Cardiac muscle cell (in vitro differentiated cells and primary cell): ENCODE results near the gene PIPOX. TPM values are rescaled to one million over a fixed set of nuclear protein-coding genes. Genes with fewer than 3 reads are reported as not detected.

Source experiments
- DNase-seq, 2 donors: peaks; one replicate each; pipeline versions ENCODE4 v3.0.0 to v3.0.0-alpha.2; 2010 to 2017; ENCODE audit warnings: low read depth in 1 of 2, low spot score in 1 of 2
- H3K27ac ChIP-seq: fragments of 200-600 bp; sonication (generic); 2 replicates; pipeline ENCODE4 v1.5.1; 2016
- H3K27me3 ChIP-seq: fragments of 200-600 bp; sonication (generic); 2 replicates; pipeline ENCODE4 v1.6.0; 2016; ENCODE audit warnings: control low read depth
- H3K36me3 ChIP-seq: fragments of 200-600 bp; sonication (generic); 2 replicates; pipeline ENCODE4 v1.5.1; 2016; ENCODE audit warnings: control low read depth
- H3K4me1 ChIP-seq: fragments of 200-600 bp; sonication (generic); 2 replicates; pipeline ENCODE4 v1.8.1; 2017; ENCODE audit warnings: low read depth, mild to moderate bottlenecking, mixed run types
- H3K4me3 ChIP-seq: fragments of 200-600 bp; sonication (generic); 2 replicates; pipeline ENCODE4 v1.5.1; 2016; ENCODE audit warnings: mild to moderate bottlenecking
- H3K9me3 ChIP-seq: fragments of 200-600 bp; sonication (generic); 2 replicates; pipeline ENCODE4 v1.5.1; 2017; ENCODE audit warnings: low read depth, mild to moderate bottlenecking, control low read depth
- polyA plus RNA-seq: library from polyadenylated mRNA; unstranded; fragments of >200 nt; fragmentation: Nextera tagmentation; extraction: Ambion mirVana; gene quantifications from 2 replicates; pipeline ENCODE4 v1.2.1, GENCODE V29; 2016
- total RNA-seq: library from RNA; depleted of rRNA; stranded (reverse); fragments of >200 nt; gene quantifications from 2 replicates; pipeline ENCODE4 v1.2.3, GENCODE V29; 2016
- TF ChIP-seq, protein P1 (sequence below): IDR thresholded peaks from 2 replicates; pipeline ENCODE4 v1.5.1; 2012; ENCODE audit warnings: low read depth, mild to moderate bottlenecking, low read length

PIPOX gene
- total and polyA plus RNA-seq, 2 experiments from 2014 or later, result 5.3 to 6.5 TPM

DNA sequence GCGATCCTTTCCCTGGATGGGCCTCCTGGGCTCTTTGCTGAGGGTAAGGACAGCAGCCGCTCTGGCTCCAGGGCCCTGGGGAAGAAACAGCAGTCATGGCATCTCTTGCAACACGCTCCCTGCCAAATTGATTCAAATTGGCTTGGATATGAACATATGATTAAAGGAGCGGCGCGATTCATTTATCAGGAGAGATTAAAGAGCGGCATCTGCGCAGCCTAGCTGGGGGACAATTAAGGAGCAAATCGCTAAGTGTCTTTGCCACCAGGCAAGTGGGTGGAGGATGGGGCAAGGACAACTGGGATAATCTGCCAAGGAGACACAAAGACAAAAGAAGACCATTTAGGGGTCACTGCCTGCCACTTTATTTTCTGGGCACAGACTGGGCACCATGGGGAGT, 27.8 kb downstream of the PIPOX start:
- peaks cover 12% of the 10 kb centered on the region for H3K36me3 ChIP-seq
- H3K27me3 ChIP-seq, result no peaks in the 10 kb centered on the region
- H3K27ac ChIP-seq, result peak overlapping the region; percentile 5
- TF ChIP-seq, protein P1, sequence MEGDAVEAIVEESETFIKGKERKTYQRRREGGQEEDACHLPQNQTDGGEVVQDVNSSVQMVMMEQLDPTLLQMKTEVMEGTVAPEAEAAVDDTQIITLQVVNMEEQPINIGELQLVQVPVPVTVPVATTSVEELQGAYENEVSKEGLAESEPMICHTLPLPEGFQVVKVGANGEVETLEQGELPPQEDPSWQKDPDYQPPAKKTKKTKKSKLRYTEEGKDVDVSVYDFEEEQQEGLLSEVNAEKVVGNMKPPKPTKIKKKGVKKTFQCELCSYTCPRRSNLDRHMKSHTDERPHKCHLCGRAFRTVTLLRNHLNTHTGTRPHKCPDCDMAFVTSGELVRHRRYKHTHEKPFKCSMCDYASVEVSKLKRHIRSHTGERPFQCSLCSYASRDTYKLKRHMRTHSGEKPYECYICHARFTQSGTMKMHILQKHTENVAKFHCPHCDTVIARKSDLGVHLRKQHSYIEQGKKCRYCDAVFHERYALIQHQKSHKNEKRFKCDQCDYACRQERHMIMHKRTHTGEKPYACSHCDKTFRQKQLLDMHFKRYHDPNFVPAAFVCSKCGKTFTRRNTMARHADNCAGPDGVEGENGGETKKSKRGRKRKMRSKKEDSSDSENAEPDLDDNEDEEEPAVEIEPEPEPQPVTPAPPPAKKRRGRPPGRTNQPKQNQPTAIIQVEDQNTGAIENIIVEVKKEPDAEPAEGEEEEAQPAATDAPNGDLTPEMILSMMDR, result no peak
- DNase-seq, result no peak
- no peak overlapping the region for H3K4me3 ChIP-seq
- H3K9me3 ChIP-seq, result no peaks in the 10 kb centered on the region
- H3K4me1 ChIP-seq, result peaks cover 8% of the 10 kb centered on the region

DNA sequence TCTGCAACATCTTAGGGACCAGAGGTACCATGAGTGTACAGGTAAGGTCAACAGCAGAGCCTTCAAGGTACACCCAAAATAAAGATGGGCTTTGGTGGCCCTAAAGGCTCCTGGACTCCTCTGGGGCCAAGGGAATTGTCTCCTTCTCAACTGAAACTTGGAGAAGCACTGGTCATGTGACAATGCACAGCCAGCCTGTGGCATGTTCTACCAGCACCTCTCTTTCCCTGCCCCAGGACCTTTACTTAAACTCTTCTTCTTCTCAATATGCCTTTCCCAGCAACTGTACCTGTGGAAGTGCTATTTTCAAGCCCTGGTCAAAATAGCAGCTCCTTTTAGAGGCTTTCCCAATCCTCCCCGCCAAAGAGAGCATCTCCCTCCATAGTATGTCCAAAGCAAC, 28.4 kb downstream of the PIPOX start:
- Histone ChIP-seq H3K36me3 (peaks cover 14% of the 10 kb centered on the region), H3K27ac (no peak overlapping the region), H3K4me3 (no peak overlapping the region), H3K4me1 (peaks cover 8% of the 10 kb centered on the region), H3K9me3 (no peaks in the 10 kb centered on the region), H3K27me3 (no peaks in the 10 kb centered on the region)
- TF ChIP-seq, protein P1, result no peak
- DNase-seq, result no peak

DNA sequence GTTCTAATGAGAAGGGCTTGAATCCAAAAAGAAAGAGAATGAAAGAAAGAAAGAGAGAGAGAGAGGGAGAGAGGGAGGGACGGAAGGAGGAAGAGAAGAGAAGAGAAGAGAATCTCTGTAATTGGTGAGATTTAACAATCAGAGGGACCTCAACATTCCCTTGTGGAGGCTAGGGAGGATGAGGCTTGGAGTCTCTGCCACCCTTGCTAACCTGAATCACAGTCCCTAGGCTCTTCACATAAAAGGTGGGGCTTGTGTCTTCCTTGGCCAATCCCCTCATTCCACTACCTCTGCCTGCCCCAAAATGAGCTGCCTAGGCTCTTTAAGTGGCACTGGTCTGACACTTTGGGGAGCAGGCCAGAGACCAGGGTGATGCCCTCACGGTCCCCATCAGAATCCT, 30.1 kb downstream of the PIPOX start:
- DNase-seq, result no peak
- TF ChIP-seq, protein P1, result no peak

DNA sequence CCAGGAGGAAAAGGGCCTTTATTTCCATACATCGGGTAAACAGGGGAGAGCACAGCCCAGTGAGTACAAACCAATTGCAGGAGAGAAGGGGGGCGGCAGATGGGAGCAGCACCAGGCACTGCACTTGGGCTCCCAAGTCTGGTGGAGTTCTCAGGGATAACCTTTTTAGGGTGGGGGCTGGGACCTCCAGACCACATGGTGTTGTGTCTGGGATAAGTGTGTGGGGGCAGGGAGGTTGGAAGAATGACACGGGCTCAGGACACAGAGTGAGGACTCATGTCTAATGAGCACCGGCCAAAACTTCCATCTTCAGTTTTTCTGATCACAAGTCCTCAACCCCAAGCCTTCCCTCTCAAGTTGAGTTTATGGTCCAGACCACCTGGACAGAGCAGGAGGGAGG, 30.6 kb downstream of the PIPOX start:
- H3K4me3 ChIP-seq, result no peak overlapping the region
- TF ChIP-seq, protein P1, result no peak
- DNase-seq, result no peak

More for the DNA sequence above, 30.1 kb downstream of the PIPOX start:
- no peak overlapping the region for H3K4me3 ChIP-seq
- H3K9me3 ChIP-seq, result no peaks in the 10 kb centered on the region
- H3K36me3 ChIP-seq, result peaks cover 24% of the 10 kb centered on the region
- peaks cover 8% of the 10 kb centered on the region for H3K4me1 ChIP-seq
- no peak overlapping the region for H3K27ac ChIP-seq
- H3K27me3 ChIP-seq, result no peaks in the 10 kb centered on the region

DNA sequence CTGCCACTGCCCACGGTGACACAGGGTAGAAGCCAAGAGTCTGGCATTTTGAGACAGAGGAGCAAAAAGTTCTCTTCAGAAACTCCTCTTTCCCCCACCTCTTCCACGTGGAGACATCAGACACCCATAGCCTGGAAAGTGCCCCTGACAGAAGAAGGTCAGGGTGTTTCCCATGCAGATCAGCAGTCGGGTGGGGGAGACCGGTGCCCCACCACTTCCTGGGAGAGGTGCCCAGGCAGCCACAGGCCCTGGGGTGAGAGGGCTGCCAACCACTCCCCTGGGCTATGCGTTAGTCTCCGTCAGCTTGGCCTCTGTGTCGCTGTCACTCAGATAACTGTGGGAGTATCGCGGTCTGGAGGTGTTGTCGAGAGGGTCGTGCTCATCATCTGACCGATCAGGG, 31.5 kb downstream of the PIPOX start:
- DNase-seq, result no peak
- Histone ChIP-seq H3K27ac (no peak overlapping the region), H3K9me3 (no peaks in the 10 kb centered on the region), H3K36me3 (peaks cover 37% of the 10 kb centered on the region), H3K4me1 (peaks cover 8% of the 10 kb centered on the region), H3K4me3 (no peak overlapping the region), H3K27me3 (no peaks in the 10 kb centered on the region)
- TF ChIP-seq, protein P1, result no peak

More for the DNA sequence above, 30.6 kb downstream of the PIPOX start:
- peaks cover 29% of the 10 kb centered on the region for H3K36me3 ChIP-seq
- H3K27me3 ChIP-seq, result no peaks in the 10 kb centered on the region
- peaks cover 8% of the 10 kb centered on the region for H3K4me1 ChIP-seq
- H3K9me3 ChIP-seq, result no peaks in the 10 kb centered on the region
- H3K27ac ChIP-seq, result no peak overlapping the region

DNA sequence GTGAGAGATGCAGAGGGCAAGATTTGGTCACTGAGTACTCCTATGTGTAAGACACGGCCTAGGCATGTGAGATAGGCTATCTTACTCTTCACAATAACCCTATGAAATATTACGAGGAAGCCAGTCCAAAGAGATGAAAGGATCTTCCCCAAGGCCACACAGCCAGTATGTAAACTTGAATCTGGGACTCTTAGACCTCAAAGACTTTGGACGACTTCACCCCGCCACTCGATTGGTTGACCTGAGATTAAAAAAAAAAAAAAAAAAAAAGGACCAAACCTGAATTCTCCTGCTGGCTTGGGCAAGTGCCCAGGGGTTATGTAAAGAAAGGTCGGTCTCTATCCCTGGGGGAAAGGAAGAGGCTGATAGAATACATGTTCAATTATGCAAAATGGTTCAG, 33.1 kb downstream of the PIPOX start:
- no peaks in the 10 kb centered on the region for H3K27me3 ChIP-seq
- no peak overlapping the region for H3K27ac ChIP-seq
- no peaks in the 10 kb centered on the region for H3K4me1 ChIP-seq
- no peak overlapping the region for H3K4me3 ChIP-seq
- H3K9me3 ChIP-seq, result no peaks in the 10 kb centered on the region
- peaks cover 43% of the 10 kb centered on the region for H3K36me3 ChIP-seq
- DNase-seq, result no peak
- TF ChIP-seq, protein P1, result no peak
